Loucy (cell line): ENCODE data around the gene PAX2.

Experiments
- EZH2phosphoT487 ChIP-seq: fragments of 200-600 bp; IDR thresholded peaks from 2 replicates; pipeline ENCODE4 v1.6.1; 2018; ENCODE audit warnings: antibody characterized with exemption, mild to moderate bottlenecking, moderate library complexity, borderline replicate concordance
- TF ChIP-seq, protein P1 (sequence below): fragments of 200-600 bp; sonication (generic); conservative IDR thresholded peaks from 2 replicates; pipeline ENCODE4 v1.5.1; 2014; ENCODE audit warnings: mild to moderate bottlenecking, antibody characterized with exemption, low read length

DNA sequence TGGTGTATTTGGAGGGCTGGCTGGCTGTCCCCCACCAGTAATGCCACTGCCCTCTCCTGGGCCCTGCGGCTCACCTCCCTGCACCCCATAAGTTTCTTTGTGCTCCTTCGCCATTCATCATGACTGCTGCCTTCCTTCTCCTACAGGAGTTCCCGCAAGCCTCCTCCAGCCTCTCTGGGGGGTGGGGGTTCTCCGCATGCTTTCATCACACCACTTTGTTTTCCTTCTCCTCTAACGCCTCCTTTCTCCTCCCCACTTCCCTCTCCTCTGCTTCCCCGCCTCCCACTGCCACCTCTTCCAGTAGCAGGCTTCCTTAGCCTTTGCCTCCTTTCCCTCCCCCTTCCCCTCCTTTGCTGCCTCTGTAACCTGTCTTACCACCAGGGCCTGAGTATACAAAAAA is 58.1 kb downstream of the PAX2 start:
- TF ChIP-seq, protein P1, sequence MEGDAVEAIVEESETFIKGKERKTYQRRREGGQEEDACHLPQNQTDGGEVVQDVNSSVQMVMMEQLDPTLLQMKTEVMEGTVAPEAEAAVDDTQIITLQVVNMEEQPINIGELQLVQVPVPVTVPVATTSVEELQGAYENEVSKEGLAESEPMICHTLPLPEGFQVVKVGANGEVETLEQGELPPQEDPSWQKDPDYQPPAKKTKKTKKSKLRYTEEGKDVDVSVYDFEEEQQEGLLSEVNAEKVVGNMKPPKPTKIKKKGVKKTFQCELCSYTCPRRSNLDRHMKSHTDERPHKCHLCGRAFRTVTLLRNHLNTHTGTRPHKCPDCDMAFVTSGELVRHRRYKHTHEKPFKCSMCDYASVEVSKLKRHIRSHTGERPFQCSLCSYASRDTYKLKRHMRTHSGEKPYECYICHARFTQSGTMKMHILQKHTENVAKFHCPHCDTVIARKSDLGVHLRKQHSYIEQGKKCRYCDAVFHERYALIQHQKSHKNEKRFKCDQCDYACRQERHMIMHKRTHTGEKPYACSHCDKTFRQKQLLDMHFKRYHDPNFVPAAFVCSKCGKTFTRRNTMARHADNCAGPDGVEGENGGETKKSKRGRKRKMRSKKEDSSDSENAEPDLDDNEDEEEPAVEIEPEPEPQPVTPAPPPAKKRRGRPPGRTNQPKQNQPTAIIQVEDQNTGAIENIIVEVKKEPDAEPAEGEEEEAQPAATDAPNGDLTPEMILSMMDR, result no peak
- no peak for TF ChIP-seq EZH2phosphoT487
